HG03442 (cell line): ENCODE data around the gene TMEM171.

ENCODE experiments used
- ATAC-seq: cut with Tn5 transposase; IDR thresholded peaks from one replicate; pipeline ENCODE4 v1.9.1; 2021; ENCODE audit warnings: mild to moderate bottlenecking, moderate library complexity; ENCODE audit not compliant: unreplicated experiment

The TMEM171 gene

DNA sequence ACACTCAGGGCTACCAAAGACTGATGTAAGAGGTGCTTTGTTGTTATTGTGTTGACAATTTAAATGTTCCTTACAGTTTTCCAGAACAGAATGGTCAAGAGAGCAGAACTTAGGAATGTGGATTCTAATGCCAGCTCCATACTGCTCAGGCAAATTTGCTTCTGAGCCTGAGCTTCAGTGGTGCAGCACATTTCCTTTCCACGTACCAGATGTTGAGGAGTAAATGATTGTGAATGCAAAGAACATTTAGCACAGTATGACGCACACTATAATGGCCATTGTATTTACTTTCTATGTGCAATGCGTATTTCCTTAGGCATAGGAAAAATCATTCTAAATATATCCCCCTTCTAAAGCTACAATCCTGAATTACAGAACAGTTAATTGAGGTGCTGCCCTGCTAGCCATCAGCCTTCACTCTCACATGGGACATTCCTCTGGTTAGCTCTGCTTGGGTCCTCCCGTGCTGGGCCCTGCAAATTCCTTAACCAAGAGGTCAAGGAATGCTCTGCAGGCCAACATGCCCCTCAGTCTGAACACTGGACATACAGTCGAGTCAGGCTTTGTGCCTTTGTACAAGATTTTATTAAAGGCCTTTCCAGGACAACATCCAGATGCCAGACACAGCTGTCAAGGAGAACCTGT lies 31.5 kb downstream of the TMEM171 start:
- no peak for ATAC-seq

DNA sequence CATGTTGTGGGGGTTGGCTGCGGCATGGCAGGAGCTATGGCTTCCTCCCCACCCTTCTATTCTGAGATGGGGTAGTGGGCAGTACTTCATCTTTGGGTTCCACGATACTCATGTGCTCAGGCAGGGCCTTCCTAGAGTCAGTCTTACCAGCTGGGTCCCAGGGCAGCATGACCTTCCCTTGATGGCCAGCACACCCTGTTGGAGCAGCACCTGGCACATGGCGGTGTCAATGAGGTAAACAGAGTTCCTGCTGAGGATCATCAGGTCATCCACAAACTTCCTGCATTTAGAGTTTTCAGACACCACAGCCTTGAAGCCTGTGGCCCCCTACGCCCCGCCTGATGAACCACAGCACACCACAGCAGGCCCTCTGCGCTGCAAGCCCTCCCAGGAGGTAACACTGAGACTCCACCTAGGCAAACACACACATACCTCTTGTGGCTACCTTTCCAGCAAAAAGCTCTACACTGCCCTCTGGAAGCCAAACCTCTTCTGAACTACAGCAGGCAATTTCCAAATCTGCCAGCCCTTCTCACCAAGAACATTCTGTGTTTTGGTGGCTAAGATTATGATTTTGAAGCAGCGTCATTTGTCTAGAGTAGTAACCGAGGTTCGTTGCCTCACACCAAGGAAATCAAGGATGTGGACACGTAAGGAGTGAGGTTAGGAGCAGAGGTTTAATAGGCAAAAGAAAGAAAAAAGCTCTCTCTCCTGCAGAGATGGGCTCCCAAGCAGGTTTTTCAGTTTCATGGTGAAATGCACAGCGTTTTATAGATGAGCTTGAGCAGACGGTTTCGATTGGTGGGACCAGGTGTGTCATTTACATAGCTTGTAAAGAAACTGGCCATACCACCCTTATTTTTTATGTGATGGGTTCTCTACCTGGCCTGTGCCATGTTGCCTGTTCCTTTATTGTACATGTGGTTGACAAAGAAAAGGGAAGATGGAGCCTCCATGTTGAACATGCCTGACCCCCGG lies 32.3 kb downstream of the TMEM171 start:
- ATAC-seq = no peak

DNA sequence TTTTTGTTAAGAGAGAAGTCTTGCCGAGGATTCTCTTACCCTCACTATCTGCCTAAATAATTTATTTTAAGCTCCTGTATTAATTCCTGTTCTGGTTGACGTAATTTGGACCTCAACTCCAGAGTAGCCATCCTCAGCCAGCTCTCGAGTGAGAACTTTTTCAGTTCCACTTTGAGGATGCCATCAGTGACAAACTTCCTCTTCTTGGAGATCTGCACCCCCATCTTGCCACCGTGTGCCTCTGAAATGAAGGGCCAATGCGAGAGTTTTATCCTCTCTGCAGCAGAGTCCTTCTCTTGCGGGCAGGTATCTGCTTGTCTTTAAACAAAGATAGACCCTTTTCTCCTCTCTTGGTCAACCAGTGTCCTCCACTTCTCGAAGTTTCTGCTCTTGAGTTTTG lies 33.1 kb downstream of the TMEM171 start:
- ATAC-seq = no peak

DNA sequence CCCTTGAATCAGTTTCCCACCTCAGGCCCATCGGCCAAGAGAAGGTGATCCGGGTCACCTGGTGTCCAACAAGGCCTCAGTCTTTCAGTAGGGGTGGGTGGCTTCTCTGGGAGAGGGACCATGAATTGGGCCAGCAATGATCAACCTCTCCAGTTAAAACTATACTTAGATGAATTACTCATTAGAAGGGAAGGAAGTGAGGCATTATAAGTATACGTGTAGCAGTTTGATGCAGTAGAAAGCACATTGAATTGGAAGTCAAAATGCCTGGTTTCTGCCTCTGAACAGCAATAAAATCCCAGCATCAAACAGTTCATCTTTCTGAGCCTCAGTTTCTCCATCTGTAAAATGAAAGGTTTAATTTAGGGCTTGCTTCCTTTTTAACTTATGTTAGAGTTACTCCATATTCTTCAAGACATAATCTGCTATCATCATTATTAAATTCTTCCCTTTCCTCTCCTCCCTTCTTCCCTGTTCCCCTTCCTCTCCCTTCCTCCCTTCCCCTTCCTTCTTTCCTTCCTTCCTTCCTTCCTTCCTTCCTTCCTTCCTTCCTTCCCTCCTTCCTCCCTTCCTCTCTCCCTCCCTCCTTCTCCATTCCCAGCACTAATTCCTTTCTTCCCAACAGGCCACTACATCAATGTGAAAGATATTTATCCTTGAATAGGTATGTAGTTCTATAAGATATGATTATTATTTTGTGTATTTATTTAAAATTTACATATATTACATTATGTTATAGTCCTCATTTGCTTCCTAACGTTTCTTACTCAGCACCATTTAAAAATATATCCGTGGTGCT lies 34.0 kb downstream of the TMEM171 start:
- no peak for ATAC-seq

DNA sequence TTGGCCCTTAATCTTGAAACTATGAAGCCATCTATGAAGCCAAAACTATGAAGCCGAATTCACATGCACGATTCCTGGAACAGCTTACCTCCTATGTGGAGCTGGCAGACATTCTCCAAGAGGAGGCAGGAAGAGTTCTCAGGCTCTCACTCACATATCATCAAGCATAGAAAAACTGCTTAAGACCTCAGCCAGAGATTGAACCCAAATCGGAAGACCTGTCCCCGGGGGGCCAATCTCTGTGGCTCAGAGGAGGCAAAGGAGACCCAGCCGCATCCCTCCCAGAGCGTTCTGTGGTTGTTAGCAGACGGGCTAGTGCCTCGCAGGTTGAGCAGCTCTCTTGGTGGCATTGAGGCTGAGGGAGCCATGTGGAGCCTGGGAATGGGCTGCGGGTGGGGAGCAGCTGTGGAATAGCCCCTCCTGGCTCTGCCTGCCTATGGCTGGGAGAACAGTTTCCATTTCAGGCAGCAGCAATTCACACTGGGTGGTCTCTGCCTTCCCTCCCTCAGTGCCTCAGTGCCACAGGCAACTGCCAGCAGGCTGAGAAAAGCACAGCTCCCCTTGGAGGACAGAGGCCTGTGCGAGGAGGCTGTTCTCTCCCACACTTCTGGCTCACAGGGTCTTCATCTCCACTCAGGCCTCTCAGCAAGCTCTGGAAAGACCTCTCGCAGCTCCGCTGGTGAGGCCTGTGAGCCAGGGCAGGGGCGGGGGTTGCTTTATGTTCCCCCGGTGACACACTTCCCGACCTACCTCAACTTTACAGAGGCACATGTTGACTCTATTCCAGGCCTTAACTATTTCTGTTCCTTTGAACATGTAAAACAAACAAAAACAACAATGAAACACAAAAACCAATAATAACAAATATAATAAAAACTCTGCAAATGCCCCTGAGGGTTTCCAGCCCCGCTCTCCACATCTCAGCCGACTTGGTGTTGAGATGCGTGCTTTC lies 35.2 kb downstream of the TMEM171 start:
- no peak for ATAC-seq

DNA sequence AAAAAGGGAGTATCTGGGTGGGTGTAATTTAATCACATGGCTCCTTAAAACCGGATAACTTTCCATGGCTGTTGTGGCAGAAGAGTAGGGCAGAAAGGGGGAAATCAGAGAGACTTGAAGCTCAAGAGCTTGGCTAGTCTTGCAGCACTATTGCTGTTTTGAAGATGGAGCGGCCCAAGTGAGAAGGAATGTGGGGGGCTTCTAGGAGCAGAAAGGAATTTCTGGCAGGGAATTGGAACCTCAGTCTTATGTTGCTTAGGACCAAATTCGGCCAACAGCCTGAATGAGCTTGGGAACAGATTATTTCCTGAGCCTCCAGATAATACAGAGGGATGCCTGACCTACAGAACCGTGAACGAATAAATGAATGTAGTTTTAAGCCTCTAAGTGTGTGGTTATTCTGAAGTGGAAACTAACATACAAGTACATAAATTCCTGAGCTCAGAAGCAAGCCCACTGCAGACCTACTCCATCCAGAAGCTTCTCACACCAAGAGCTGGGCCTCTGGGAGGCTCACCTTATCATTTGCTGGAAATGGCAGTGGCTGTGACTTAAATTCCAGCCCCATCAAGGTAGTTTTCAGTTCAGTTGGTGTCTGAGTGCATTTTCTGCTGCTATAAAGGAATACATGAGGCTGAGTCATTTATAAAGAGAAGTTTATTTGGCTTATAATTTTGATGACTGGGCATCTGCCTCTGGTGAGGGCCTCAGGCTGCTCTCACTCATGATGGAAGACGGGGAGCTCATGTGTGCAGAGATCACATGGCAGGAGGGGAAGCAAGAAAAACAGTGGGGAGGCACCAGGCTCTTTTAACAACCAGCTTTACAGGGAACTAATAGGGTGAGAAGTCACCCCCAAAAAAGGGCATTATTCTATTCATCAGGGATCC lies 37.3 kb downstream of the TMEM171 start:
- ATAC-seq = no peak

DNA sequence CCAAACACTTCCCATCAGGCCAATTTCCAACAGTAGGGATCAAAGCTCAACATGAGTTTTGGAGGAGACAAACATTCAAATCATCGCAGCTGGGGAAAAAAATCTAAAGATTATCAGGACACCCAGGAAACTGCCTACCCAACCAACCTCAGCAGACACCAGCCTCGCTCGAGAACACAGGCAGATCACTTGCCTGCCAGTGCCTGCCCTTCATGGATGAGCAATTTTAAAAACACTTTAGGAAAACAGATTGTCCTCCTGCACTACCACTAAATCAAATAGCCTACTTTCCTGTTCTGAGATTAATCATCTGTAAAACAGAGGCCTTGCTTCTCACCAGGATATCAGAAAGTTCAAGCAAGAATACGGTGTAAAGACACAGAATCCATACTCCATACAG lies 37.9 kb downstream of the TMEM171 start:
- no peak for ATAC-seq

DNA sequence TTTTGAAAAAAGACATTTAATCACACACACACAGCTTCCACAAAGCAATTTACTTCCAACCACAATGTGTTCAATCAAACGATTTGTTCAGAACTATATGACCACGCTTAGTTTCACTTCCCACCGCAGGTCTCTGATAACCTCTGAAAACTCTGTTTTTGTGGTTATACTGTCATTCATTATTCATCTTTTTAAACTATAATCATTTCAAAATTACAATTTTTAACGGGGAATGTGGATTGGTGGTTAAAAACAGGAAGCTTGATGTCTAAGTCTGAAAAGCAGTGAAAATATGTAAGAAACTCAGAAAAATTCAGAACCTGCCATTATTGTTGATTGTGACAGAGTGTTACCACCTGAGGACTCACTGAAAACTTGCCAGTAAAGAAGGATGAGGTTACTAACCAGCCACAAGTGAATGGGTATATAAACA lies 39.9 kb downstream of the TMEM171 start:
- peak; percentile 65 for ATAC-seq

DNA sequence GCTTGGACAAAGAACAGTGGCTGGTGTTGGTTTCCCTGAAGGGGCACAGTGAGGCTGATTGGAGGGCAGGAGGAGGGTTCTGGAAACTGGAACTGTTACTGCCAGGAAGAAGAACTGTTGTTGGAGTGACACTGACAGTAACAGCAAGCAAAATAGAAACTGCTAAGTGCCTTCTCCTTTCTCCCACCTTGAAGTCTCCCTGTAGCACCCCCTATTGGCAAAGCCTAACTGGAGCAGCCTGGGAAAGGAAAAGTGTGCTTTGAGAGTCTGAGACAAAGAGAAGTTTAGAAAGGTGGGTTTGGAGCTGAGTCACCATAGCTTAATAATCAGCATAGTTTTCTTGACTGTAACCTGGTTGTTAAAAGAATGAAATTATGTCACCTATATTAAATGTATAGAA lies 50.1 kb downstream of the TMEM171 start:
- no peak for ATAC-seq

DNA sequence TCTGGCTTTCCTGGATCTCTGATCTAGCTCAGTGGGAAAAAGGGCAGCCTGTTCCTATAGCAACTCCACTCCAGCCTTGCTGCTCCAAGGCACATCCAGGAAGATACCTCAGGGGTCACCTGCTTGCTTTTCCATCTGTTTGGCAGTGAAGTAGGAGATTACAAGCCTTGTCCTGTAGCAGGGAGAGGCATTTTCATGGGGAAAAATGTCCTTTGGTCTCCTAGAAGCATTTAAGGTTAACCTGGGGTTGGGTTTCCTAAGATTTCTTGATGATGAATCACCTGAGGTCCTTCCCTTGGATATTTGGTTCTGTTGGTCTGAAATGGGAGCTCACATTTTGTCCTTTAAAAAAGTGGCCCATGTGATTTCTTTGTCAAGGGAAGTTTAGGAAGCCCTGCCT lies 51.1 kb downstream of the TMEM171 start:
- no peak for ATAC-seq

DNA sequence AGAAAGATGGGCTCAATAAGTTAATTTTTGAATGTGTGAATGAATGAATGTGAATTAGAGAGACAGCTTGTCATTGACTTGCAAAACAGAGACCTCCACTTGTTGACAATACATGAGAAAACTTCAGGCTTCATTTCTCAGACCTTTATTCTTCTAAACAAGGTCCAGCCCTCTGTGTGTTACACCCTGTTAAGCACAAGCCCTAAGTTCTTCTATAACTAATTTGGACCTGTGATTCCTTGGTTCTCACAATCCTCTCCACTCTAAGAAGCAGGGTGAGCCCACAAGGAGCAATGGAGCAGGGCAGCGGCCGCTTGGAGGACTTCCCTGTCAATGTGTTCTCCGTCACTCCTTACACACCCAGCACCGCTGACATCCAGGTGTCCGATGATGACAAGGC lies 52.6 kb downstream of the TMEM171 start, which contains the start of gene TMEM174:
TMEM174 (plus strand) TSS at position 243 of the 400 bp plus-strand sequence; CDS start at position 294, 51 bp downstream.
- no peak for ATAC-seq

DNA sequence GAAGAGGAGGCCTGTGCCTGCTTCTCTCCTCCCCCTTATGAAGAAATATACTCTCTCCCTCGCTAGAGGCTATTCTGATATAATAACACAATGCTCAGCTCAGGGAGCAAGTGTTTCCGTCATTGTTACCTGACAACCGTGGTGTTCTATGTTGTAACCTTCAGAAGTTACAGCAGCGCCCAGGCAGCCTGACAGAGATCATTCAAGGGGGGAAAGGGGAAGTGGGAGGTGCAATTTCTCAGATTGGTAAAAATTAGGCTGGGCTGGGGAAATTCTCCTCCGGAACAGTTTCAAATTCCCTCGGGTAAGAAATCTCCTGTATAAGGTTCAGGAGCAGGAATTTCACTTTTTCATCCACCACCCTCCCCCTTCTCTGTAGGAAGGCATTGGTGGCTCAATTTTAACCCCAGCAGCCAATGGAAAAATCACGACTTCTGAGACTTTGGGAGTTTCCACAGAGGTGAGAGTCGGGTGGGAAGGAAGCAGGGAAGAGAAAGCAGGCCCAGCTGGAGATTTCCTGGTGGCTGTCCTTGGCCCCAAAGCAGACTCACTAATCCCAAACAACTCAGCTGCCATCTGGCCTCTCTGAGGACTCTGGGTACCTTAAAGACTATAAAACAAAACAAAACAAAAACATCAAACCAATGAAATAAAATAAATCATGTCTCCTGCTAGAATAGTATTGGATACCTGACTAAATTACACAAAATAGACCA lies 53.9 kb downstream of the TMEM171 start:
- no peak for ATAC-seq

DNA sequence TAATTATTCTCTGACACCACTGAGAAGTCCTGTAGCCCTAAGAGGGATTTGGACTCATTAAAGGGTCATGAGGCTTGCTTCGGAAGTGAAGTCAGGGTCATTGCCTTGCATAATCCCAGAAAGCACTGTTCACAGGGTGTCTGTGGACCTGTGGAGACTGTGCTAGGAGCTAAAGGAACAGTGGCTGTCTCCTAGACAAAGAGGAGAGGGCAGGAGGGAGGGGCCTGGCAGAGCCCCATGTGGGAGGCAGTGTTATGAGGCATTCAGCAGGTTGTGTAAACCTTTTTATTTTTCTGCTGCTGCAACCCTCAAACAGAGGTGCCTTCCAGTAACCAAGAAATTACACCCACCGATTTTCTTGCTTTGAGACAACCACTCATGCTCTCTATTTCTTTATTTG lies 55.9 kb downstream of the TMEM171 start:
- ATAC-seq = no peak

DNA sequence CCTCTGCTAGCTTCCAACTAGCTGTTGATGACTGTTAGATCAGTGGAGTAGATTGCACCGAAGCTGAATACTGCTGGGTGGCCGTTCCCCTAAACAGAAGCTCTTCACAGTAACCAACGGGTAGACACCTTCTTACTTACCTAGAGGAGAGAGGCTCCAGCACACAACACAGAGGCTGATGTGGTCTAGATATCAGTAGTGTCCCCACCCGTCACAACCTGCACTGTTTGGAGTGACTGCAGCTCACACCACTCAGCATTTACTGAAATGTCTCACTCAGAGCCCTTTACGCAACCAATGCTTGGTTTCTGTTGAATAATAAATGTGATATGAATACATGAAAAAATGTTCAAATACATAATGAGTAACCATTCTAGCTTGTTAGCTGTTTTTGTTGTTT lies 57.9 kb downstream of the TMEM171 start:
- ATAC-seq = no peak

DNA sequence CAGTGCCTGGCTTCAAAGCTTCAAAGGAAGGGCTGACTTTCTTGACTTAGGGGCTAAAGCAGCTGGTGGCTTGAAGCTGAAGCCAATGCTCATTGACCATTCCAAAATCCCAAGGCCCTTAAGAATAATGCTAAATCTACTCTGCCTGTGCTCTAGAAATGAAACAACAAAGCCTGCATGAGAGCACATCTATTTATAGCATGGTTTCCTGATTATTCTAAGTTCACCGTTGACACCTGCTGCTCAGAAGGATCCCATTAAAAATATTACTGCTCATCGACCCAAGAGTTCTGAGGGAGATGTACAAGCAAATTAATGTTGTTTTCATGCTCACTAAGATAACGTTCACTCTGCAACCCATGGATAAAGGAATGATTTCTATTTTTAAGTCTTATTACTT lies 59.4 kb downstream of the TMEM171 start:
- no peak for ATAC-seq

DNA sequence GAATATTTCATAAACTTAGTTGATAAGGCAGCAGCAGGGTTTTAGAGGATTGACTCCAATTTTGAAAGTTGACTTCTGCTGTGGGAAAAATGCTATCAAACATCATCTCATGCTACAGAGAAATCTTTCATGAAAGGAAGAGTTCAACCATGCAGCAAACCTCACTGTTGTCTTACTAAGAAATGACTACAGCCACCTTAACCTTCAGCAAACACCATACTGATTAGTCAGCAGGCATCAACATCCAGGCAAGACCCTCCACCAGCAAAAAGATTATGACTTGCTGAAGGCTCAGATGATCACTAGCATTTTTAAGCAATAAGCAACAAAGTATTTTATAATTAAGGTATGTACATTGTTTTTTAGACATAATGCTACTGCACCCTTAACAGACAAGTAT lies 60.2 kb downstream of the TMEM171 start:
- no peak for ATAC-seq
